ENCODE results near the gene ADORA3.
"Not testable (repeated sequence)": the region's sequence is repeated elsewhere in the genome, so short reads cannot be mapped to it uniquely, and the experiment has no call there.

ADORA3 gene

GRCh38 chr1:111503585-111504060, at the start of gene ADORA3, which contains the start of gene TMIGD3:
Gene ADORA3 (minus strand): TSS chr1:111503633. CDS start chr1:111503354, 279 bp downstream.
Gene TMIGD3 (minus strand): TSS chr1:111503633. CDS start chr1:111503354, 279 bp downstream.
- no peak for DNase-seq

- no peak for DNase-seq
These were observed 49.8 kb upstream of the ADORA3 start for GRCh38 chr1:111553196-111553595.

GRCh38 chr1:111552587-111552986, 49.2 kb upstream of the ADORA3 start:
- no peak for DNase-seq

- DNase-seq = no peak
These were observed 48.4 kb upstream of the ADORA3 start for GRCh38 chr1:111551623-111552411.

GRCh38 chr1:111547786-111548185, 44.4 kb upstream of the ADORA3 start:
- DNase-seq = not testable (repeated sequence)

- DNase-seq = no peak
These were observed 38.8 kb upstream of the ADORA3 start for GRCh38 chr1:111542187-111542586.

GRCh38 chr1:111541721-111542120, 38.3 kb upstream of the ADORA3 start:
- DNase-seq = no peak

- no peak for DNase-seq
These were observed 37.5 kb upstream of the ADORA3 start for GRCh38 chr1:111540928-111541327.

- DNase-seq = no peak
These were observed 35.1 kb upstream of the ADORA3 start for GRCh38 chr1:111538343-111539025.

- no peak for DNase-seq
These were observed 32.1 kb upstream of the ADORA3 start for GRCh38 chr1:111535256-111536191.

- no peak for DNase-seq
These were observed 16.6 kb upstream of the ADORA3 start for GRCh38 chr1:111520053-111520452.

GRCh38 chr1:111517469-111518225, 14.2 kb upstream of the ADORA3 start:
- peak; percentile 32 to 38 for DNase-seq

- DNase-seq = peak; percentile 16 to 18
These were observed 12.6 kb upstream of the ADORA3 start for GRCh38 chr1:111516005-111516535.

GRCh38 chr1:111515291-111516004, 12.0 kb upstream of the ADORA3 start:
- peak; percentile 16 to 27 for DNase-seq

GRCh38 chr1:111513410-111514020, 10.1 kb upstream of the ADORA3 start:
- DNase-seq = no peak

- DNase-seq = no peak
These were observed 9.5 kb upstream of the ADORA3 start for GRCh38 chr1:111512931-111513330.

- no peak for DNase-seq
These were observed 8.9 kb upstream of the ADORA3 start for GRCh38 chr1:111512132-111512889.

GRCh38 chr1:111511370-111511769, 7.9 kb upstream of the ADORA3 start:
- DNase-seq = no peak

- no peak for DNase-seq
These were observed 6.6 kb upstream of the ADORA3 start for GRCh38 chr1:111509997-111510375.
